Ectodermal cell (in vitro differentiated cells): ENCODE measurements around the gene CUL4A.

Experiments used
- H3K27ac ChIP-seq: 2 replicates; pipeline ENCODE4 v1.7.0; 2013; ENCODE audit warnings: mild to moderate bottlenecking, low read depth, low read length; ENCODE audit not compliant: insufficient read depth, poor library complexity, severe bottlenecking
- H3K27me3 ChIP-seq: 2 replicates; pipeline ENCODE4 v1.7.0; 2013; ENCODE audit warnings: mild to moderate bottlenecking, low read length; ENCODE audit not compliant: insufficient read depth, control insufficient read depth, poor library complexity, severe bottlenecking
- H3K36me3 ChIP-seq: one replicate; pipeline ENCODE4 v1.7.0; 2013; ENCODE audit warnings: low read length; ENCODE audit not compliant: control insufficient read depth, insufficient read depth
- H3K4me1 ChIP-seq: one replicate; pipeline ENCODE4 v1.7.0; 2013; ENCODE audit warnings: low read length; ENCODE audit not compliant: control insufficient read depth, insufficient read depth
- H3K4me3 ChIP-seq: 2 replicates; pipeline ENCODE4 v1.7.0; 2013; ENCODE audit warnings: low read depth, low read length, control low read depth; ENCODE audit not compliant: insufficient read depth
- H3K9me3 ChIP-seq: 2 replicates; pipeline ENCODE4 v1.7.0; 2013; ENCODE audit warnings: mild to moderate bottlenecking, low read length, moderate library complexity; ENCODE audit not compliant: control insufficient read depth
- WGBS, 2 experiments: methylation state at CpG; one replicate each; pipeline ENCODE4 v1.1.7; 2013; ENCODE audit warnings: missing lambda C conversion rate in 2 of 2; 5-methylcytosine and 5-hydroxymethylcytosine counted together

The CUL4A gene

DNA sequence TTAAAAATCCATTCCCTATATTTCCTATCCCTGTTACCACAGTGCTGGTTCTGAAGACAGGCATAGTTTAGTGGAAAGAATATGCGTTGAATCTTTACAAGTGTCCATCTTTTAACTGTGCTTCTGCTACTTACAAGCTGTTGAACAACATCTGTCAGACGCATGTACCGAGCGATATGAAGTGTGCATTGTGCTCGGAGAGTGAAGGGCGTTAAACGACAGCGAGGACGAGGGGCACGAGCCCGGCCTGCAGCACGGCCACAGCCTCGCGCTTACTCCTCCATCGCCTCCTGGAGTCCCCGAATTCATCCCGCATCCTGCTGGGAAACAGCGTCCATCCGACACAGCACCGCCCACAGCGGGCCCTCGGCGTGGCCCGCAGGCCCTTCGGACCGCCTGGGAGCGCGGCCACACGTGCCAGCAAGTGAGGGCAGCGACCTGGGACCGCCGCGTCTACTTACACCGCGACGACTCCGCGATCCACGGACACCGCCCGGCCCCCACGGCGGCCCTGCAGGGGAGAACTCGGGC is 1.5 kb upstream of the CUL4A start:
- no peaks in the 10 kb centered on the region for H3K36me3 ChIP-seq
- peaks cover 3% of the 10 kb centered on the region for H3K4me1 ChIP-seq
- H3K4me3 ChIP-seq = peak overlapping the region; percentile 99
- H3K27ac ChIP-seq = peak overlapping the region; percentile 97
- no peaks in the 10 kb centered on the region for H3K9me3 ChIP-seq
- 1% methylated on average over 44 of the region's 44 CpGs for WGBS, 2 experiments
- H3K27me3 ChIP-seq = no peaks in the 10 kb centered on the region

DNA sequence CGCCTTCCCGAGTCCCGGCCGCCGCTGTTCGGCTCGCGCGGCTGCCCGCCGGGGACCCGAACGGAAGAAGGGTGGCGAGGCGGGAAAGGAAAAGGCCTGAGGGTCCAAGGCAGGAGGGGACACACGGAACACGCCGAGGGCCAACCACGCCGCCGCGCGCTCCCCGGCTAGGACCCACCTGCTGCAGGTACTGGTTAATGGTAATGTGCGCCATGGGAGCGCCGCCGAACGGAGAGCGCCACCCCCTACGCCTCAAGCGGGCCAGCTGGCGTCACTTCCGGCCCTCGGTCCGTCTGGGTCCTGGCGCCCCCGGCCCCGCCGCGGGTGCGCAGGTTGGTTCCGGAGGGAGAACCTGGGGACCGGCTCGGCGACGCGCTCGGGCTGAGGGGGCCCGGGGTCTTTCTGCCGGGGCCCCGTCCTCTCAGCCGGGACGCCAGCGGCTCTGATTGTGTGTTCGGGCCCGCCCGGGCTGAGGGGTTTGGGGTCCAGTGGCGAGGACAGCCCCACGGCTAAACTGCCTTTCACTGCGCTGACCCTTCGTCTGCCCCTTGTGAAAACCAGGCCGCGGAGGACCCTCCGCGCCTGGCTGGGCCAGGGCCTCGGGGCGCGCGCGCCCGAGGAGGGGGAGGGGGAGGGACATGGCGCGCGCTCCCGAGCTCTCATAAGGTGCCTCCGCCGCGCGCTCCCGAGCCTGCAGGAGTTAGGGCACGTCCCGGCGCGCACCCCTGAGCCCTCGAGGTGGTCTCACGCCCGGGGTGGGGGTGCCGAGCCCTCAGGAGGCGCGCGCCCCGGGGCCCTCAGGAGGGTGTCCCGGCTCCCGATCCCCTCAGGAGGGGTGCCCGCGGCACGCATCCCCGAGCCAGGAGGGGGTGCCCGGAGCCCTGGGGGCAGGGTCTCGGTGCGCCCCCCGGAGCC is 735 bp upstream of the CUL4A start, which contains the start of gene PCID2:
PCID2 (minus strand) TSS at position 249 of the 915 bp plus-strand sequence; CDS start at position 214, 35 bp downstream.
- Histone ChIP-seq H3K4me3 (peak within 1 kb of the TSS; percentile 99), H3K27ac (peak within 1 kb of the TSS; percentile 97), H3K36me3 (no peaks in the 10 kb centered on the region), H3K4me1 (peaks cover 3% of the 10 kb centered on the region), H3K9me3 (no peaks in the 10 kb centered on the region), H3K27me3 (no peaks in the 10 kb centered on the region)
- whole genome bisulfite sequencing, 2 experiments = 0% methylated on average over 103 of the region's 103 CpGs

DNA sequence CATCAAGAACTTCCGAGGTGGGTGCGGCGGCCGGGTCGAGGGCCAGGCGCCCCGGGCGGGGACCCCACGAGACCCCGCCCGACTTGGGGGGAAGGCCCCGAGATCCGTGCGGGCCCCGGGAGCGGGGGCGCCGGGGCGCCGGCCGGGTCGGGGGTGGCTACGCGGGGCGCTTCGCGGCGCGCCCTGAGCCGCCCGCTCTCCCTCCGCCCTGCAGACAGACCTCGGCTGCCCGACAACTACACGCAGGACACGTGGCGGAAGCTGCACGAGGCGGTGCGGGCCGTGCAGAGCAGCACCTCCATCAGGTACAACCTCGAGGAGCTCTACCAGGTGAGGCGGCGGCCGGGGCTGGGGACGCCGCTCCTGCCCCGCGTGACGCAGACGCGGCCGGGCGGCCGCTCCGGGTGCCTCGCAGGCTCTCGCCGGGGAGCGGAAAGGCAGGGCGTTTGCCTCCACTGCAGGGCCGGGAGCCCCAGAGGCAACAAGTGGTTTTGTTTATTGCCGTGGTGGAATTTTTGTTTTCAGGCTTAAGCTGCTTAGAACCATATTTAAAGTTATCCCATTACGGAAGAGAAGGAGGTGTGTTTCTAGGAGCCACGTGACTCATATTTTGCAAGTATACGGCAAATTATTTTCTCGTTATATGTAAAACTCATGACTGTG is 477 bp downstream of the CUL4A start:
- H3K36me3 ChIP-seq = no peaks in the 10 kb centered on the region
- 0% methylated on average over 67 of the region's 67 CpGs for WGBS, 2 experiments

DNA sequence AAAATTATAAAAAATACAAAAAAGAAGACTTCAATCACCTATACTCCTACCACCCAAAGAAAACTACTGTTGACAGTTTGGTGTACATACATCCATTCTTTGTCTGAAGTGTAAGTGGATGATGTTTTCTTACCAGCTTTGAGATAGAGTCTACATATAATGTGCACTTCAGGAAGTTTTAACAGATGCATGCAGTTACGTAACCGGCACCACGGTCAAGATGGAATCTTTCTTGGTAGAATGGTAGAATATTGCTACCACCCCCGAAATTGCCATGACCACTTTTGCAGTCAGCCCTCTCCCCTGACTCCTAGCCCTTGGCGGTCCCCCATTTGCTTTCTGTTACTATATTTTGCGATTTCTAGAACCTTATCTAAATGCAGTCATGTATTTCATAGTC is 1.4 kb downstream of the CUL4A start:
- Histone ChIP-seq H3K4me1 (peaks cover 3% of the 10 kb centered on the region), H3K27me3 (no peaks in the 10 kb centered on the region), H3K27ac (no peak overlapping the region), H3K4me3 (peak overlapping the region; percentile 99), H3K9me3 (no peaks in the 10 kb centered on the region), H3K36me3 (no peaks in the 10 kb centered on the region)
- WGBS, 2 experiments = 95 to 96% methylated on average over 6 of the region's 6 CpGs

More for the DNA sequence above, 477 bp downstream of the CUL4A start:
- Histone ChIP-seq H3K9me3 (no peaks in the 10 kb centered on the region), H3K4me3 (peak overlapping the region; percentile 99), H3K4me1 (peaks cover 3% of the 10 kb centered on the region), H3K27me3 (no peaks in the 10 kb centered on the region), H3K27ac (peak overlapping the region; percentile 69)

DNA sequence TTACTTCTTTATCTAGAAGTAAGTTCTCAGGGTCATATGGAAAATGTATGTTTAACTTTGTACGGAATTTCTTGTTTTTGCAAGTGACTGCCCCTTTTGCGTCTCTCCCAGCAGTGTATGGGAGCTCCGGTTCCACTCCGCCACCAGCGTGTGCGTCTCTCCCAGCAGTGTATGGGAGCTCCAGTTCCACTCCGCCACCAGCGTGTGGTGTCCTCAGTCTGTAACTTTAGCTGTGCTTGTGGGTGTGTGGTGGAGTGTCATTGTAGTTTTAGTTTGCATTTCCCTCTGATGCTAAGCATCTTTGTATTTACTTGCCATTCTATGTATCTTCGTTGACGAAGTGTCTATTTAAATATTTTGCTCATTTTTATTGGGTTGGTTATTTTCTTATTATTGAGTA is 2.4 kb downstream of the CUL4A start:
- WGBS, 2 experiments = 93% methylated on average over 10 of the region's 10 CpGs
- H3K27me3 ChIP-seq = no peaks in the 10 kb centered on the region
- H3K27ac ChIP-seq = no peak overlapping the region
- H3K4me1 ChIP-seq = peaks cover 11% of the 10 kb centered on the region
- no peak overlapping the region for H3K4me3 ChIP-seq
- no peaks in the 10 kb centered on the region for H3K36me3 ChIP-seq
- no peaks in the 10 kb centered on the region for H3K9me3 ChIP-seq

DNA sequence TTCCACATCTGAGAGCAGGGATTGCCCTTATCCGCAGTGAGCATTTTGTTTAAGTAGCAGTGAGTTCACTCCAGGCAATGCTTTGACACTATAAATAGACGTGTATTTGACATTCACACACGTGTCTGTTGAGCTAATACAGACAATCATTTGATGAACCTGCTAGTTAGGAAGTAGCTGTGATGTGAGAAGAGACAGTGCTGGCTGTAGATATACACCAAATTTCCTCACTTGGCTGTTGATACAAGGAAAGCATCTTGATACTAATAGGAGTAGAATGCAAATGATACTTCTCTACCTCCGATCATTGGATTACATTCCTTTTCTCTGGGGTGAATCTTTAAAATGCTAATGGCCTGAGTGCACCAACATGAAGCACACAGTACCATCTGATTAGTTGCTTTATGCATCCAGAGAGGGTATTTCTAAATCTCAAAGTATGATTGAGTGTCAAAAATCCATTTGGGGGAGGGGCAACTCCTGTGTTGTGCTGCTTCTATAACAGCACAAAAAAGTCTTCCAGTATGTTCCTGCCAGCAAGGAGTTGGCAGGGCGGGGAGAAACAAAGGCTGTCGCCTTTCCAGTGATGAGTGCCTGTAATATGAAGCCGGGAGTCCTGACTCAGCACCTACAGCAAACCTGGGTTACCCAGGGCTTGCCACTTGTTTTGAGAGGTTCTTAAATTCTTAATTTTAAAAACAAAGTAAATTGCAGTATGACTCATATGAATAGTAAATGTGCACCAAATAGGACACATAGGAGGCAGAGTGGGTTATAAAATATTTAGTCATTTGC is 7.0 kb downstream of the CUL4A start:
- 39 to 43% methylated on average over 7 of the region's 7 CpGs for WGBS, 2 experiments
- Histone ChIP-seq H3K27ac (peak overlapping the region; percentile 58), H3K9me3 (no peaks in the 10 kb centered on the region), H3K4me1 (peaks cover 11% of the 10 kb centered on the region), H3K36me3 (peaks cover 9% of the 10 kb centered on the region), H3K4me3 (no peak overlapping the region), H3K27me3 (no peaks in the 10 kb centered on the region)

DNA sequence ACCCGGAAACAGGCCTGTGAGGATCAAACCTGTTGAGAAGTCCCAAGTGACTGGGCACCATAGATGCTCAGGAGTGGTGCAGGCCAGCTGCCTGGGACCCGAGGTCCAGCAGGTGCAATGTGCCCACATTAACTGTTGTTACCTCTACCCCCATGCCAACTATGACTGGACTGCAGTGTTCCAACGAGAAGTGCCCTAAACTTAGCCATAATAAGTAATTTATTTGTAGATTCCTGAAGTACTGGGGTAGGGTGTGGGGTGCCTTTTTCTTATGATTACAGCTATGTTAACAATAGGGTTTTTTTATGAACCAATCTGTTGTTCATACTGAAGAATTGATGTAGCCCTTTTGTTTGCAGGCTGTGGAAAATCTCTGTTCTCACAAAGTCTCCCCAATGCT is 9.2 kb downstream of the CUL4A start:
- H3K4me3 ChIP-seq = no peak overlapping the region
- H3K27me3 ChIP-seq = no peaks in the 10 kb centered on the region
- no peaks in the 10 kb centered on the region for H3K9me3 ChIP-seq
- no peak overlapping the region for H3K27ac ChIP-seq
- 92 to 98% methylated on average over 3 of the region's 3 CpGs for WGBS, 2 experiments
- H3K4me1 ChIP-seq = peaks cover 11% of the 10 kb centered on the region
- H3K36me3 ChIP-seq = peaks cover 9% of the 10 kb centered on the region

DNA sequence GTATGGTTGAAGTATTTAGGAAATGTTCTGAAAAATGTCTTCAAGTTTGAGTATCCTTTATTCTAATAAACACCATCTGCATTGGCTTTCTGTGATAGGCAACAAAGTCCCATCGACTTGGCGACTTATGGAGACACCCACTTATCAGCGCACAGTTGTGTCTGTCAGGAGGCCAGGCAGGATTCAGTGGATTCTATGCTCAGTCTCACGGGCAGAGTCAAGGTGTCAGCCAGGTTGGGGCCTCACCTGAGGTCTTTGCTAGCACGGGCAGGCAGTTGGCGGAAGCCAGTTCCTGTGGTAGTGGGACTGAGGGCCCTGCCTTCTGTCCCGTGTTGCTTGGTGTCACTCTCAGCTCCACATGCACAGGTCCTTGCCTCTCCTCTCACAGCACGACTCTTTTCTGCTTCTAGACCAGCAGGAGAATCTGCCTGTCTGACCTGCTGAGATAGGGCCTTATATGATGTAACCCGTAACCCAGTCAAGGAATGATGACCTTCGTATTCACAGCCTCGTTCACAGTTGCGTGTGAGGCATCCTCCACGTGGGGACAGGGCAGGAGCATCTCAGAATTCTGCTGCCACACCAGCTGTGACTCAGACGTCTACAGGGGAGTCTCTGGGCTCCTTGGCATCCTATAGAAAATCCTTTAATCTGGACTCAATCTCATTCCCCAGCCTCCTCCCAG is 10.0 kb downstream of the CUL4A start:
- no peaks in the 10 kb centered on the region for H3K9me3 ChIP-seq
- H3K27ac ChIP-seq = no peak overlapping the region
- H3K4me1 ChIP-seq = peaks cover 11% of the 10 kb centered on the region
- H3K27me3 ChIP-seq = no peaks in the 10 kb centered on the region
- no peak overlapping the region for H3K4me3 ChIP-seq
- H3K36me3 ChIP-seq = peaks cover 9% of the 10 kb centered on the region
- WGBS, 2 experiments = 94 to 96% methylated on average over 14 of the region's 14 CpGs

DNA sequence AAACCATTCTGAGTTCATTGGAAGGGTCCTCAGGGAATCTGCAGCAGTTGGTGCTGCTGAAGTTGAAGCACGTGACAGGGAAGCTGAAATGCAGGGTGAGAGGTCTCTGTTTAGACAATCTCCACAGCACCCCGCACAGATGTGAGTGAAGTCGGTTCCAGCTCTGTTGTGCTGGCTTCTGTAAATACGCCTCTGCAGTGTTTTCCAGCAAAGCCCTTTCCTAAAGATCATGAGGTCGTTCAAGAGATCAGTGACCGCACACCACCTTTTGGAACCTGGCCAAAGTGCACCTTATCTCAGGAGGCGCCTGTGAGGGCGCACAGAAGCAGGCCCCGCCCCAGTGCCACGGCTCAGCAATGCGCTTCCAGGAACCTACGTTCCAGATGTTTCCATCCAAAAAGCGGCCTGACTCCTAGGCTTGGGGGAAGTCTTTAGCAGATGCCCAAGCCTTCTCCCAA is 10.8 kb downstream of the CUL4A start:
- H3K36me3 ChIP-seq = peaks cover 9% of the 10 kb centered on the region
- 95% methylated on average over 13 of the region's 13 CpGs for WGBS, 2 experiments

More for the DNA sequence above, 10.8 kb downstream of the CUL4A start:
- H3K27me3 ChIP-seq = no peaks in the 10 kb centered on the region
- H3K4me1 ChIP-seq = peaks cover 11% of the 10 kb centered on the region
- H3K9me3 ChIP-seq = no peaks in the 10 kb centered on the region
- no peak overlapping the region for H3K4me3 ChIP-seq
- no peak overlapping the region for H3K27ac ChIP-seq
